ENCODE measurements around the gene GPR137.

The GPR137 gene

GRCh38 chr11:64287676-64288352, 2.2 kb downstream of the GPR137 start:
- DNase-seq: no peak

DNA sequence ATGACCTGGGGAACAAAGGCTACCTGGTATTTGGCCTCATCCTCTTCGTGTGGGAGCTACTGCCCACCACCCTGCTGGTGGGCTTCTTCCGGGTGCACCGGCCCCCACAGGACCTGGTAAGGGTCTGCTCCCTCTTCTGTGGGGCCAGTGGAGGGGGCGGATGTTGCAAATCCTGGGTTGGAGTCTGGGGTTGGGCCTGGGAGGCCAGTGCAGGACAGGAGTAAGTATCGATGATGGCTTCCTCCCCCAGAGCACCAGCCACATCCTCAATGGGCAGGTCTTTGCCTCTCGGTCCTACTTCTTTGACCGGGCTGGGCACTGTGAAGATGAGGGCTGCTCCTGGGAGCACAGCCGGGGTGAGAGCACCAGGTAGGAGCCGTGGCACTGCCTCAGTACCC, 2.7 kb downstream of the GPR137 start:
- no peak for DNase-seq

- no peak for DNase-seq
Observed at GRCh38 chr11:64289002-64289564, 3.4 kb downstream of the GPR137 start.

DNA sequence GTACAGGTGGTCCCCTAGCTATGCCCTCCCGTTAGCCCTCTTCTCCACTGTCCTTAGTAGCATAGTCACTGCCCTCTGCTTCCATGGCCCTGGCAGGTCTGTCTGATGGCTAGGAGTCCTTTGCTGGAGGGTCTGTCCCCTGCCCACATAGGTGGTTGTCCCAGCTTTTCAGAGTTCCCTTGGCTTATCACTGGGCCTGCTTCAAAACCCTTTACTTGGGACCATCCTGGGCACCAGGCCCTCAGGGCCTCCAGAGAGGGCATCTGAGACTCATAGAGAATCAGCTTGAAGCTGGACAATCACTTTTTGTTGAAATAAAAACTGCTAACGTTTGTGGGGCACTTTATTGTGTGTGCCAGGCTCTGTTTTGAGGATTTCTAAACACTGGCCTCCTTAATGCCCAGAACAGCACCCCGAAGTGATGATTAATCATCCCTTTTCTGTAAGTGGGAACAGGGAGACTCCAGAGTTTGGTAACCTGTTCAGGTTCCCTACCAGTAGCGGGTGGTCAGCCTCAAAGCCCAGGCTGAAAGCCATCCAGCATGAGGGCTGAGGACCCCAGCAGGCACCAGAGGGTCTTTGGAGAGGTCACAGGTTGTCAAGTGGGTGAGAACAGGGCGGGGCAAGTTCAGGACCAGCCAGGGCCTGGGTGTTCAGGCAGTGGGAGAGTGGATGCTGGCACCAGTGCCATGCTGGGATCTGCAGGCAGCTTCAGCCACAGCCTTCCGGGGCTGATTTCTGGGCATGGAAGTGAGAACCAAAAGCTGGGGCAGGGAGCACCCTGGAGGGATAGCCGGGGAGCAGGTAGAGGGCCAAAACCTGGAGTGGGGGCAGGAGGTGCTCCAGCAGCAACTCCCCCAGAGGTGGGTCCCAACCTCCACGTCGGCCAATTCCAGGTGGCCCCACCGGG, 5.0 kb downstream of the GPR137 start:
- no peak for DNase-seq

GRCh38 chr11:64291262-64291751, 5.7 kb downstream of the GPR137 start, which contains the start of gene KCNK4:
KCNK4 (plus strand) TSS chr11:64291302; CDS start chr11:64293019, 1,717 bp downstream.
- DNase-seq: no peak

DNA sequence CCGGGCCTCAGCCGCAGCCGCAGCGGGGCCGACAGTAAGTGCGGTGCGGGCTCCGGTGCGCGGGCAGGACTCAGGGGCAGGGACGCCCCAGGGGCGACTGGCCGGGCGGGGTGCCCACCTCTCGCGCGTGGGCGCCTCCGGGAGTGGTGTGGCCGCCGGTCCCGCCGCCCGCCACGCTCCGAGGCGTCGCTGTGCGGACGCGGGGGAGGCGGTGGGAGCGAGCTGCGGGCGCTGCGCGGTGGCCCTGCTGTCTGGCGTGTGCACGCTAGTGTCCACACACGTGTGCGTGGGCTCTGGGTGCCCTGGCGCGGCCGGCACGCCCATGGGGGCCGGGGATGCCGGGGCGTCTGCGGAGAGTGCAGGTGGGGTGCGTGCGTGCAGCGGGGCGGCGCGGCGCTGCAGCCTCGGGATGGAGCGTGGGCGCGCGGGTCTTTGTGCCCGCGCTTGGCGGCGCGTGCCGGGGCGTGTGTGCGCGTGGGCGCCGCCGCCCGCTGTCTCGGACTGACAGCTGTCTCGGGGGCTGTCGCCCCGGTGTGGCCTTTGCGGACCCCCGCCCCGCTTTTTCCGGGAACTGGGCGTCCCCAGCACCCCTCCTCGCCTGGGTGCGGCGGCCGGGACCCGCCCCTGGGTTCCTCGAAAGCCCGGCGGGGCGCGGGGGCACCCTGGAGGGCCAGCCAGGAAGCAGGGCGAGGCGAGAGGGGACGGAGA, 6.3 kb downstream of the GPR137 start:
- no peak for DNase-seq

DNA sequence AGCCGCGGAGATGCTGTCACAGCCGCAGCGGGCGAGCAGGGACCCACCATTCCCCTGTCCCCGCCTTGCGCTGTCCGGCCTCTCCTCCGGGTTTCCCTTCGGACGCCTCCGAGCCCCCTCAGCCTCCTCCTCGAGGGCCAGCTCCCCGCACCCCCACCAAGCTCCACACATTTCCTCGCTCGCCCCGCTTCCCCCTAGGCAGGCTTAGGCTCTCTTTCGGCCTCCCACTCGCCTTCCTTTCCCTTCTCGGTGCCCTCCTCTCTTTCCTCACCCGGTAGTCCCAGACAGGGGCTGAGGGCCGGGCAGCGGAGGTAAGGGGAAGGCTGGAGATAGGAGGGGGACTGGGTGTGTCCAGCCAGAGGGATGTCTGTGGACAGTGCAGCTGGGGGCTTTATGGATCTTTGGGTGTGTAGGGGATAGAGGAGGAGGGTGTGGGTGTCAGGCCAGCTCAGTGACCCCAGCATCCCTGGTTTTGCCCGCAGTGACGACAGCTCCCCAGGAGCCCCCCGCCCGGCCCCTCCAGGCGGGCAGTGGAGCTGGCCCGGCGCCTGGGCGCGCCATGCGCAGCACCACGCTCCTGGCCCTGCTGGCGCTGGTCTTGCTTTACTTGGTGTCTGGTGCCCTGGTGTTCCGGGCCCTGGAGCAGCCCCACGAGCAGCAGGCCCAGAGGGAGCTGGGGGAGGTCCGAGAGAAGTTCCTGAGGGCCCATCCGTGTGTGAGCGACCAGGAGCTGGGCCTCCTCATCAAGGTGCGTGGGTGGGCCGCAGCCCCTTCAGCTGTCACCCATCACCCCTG, 7.0 kb downstream of the GPR137 start:
- DNase-seq: no peak

DNA sequence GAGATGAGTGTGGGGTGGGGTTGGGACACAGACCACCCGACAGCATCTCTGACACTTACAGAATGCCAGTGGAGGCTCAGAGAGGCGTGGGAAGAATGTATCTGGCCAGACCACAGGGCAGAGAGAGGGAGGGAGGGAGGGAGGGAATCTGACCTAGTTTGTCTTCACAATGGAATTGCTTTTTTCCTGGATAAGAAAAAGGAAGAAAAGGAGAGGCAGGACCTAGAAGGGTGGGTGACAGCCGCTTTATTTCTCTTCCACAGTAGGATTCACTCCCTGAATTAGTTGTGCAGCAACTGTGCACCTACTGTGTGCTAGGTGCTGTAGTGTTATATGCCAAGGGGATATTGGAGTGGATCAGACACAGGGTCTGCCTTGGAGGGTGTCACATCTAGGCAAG, 9.1 kb downstream of the GPR137 start:
- DNase-seq: no peak

- no peak for DNase-seq
Observed at GRCh38 chr11:64295760-64296159, 10.1 kb downstream of the GPR137 start.

DNA sequence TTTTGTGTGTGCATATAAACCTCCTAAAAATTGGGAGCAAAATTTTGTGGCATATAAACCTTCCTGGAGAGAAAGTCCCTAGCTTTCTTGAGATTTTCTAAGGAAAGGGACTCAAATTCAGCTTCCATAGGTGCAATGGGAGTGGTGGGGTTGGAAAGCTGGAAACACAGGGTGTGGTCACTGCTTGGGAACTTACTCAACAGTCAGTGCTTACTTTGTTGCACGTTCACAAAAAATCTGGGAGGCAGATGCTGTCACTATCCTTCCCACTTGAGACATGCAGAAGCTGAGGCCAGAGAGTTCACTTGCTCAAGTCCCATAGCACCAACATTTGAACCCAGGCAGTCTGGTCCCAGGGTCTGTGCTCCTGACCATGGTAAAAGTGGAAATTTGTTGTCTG, 10.6 kb downstream of the GPR137 start:
- DNase-seq: no peak

DNA sequence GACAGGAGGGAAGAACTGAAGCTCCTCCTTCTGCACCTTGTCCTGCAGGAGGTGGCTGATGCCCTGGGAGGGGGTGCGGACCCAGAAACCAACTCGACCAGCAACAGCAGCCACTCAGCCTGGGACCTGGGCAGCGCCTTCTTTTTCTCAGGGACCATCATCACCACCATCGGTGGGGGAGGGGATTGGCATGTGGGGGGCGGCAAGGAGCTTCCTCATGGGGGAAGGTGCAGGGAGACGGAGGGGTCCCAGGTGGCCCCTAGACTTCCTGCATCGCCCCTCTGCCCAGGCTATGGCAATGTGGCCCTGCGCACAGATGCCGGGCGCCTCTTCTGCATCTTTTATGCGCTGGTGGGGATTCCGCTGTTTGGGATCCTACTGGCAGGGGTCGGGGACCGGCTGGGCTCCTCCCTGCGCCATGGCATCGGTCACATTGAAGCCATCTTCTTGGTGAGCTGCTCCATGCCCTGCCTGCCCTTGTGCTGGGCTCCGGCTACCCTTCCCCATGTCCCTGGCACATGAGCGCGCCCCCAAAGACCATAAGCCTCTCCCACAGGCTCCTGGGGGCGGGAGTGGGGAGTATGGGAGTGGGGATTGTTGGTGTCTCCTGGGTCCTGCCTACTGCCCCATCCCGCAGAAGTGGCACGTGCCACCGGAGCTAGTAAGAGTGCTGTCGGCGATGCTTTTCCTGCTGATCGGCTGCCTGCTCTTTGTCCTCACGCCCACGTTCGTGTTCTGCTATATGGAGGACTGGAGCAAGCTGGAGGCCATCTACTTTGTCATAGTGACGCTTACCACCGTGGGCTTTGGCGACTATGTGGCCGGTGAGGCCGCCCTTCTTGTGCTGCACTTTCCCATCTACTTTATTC, 11.4 kb downstream of the GPR137 start:
- no peak for DNase-seq

DNA sequence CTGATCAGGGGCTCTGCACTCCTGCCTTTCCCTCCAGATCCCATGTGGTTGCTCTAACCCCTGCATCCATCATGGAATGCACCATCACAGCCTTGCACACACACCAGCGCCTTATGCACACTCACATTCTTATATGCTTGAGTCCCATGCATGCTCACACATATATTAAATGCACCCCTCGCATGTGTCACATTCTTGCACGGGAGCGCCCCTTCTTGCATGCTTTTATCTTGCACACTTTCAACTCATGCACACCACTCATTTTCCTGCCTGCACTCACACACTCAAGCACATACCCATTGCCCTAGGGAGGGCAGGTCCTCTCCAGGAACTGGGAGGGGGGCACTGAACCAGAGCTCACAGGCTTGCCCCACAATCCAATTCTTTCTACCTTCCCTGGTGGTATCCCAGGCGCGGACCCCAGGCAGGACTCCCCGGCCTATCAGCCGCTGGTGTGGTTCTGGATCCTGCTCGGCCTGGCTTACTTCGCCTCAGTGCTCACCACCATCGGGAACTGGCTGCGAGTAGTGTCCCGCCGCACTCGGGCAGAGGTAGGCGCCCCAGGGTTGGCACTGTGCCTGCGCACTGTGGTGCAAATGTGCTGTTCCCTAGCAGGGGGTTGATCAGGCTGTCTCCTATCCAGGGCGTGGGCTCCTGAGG, 12.2 kb downstream of the GPR137 start:
- DNase-seq: no peak

DNA sequence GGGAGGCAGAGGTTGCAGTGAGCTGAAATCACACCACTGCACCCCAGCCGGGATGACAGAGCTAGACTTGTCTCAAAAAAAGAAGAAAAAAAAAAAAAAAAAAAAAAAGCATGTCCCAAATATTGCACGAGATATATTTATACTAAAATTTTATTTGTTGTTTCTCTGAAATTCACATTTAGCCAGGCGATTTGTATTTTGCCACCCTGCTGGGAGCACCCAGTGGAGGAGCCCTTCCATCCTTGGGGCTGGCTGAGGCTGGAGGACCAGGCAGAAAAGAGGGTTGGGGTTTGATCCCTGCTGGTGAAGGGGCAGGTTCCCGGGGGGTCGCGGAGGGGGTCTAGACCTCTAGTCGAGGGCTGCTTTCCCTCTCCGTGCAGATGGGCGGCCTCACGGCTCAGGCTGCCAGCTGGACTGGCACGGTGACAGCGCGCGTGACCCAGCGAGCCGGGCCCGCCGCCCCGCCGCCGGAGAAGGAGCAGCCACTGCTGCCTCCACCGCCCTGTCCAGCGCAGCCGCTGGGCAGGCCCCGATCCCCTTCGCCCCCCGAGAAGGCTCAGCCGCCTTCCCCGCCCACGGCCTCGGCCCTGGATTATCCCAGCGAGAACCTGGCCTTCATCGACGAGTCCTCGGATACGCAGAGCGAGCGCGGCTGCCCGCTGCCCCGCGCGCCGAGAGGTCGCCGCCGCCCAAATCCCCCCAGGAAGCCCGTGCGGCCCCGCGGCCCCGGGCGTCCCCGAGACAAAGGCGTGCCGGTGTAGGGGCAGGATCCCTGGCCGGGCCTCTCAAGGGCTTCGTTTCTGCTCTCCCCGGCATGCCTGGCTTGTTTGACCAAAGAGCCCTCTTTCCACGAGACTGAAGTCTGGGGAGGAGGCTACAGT, 13.6 kb downstream of the GPR137 start:
- no peak for DNase-seq

DNA sequence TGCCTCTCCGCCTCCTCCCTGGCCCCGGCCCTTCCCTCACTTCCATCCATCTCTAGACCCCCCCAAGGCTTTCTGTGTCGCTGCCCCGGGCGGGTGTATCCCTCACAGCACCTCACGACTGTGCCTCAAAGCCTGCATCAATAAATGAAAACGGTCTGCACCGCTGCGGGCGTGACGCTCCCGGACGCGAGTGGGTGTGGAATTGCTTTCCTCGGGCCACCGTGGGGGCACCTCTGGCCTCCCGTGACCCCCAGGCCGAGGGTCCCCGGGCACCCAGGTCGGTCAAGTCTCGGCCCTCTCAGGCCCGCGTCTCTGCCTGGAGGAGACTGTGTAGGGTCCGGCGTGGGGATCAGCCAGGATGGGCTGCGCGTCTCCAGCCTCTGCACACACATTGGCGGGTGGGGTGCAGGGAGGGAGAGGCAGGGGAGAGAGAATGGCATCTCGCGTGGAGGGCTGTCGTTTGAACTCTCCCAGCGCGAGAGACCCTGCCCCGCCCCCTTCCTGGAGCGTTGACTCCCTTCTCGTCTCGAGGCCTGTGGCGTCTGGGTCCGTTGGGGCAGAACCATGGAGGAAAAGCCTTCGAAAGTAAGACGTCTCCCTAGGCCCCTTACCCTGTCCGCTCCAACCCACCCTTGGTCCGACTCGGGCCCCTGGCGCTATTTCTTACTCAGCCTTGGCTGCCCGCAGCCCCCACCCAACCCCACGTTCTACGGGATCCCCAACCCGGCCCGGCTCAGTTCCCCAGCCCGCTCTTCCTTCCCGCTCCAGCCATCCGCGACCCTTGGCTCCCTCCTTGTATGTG, 14.4 kb downstream of the GPR137 start, which contains the start of gene CATSPERZ:
TSS of gene CATSPERZ (plus strand) at position 512 of the 802 bp plus-strand sequence. CDS start at position 565, 53 bp downstream.
- DNase-seq: no peak

- DNase-seq: no peak
Observed at GRCh38 chr11:64303109-64304031, 17.7 kb downstream of the GPR137 start.

GRCh38 chr11:64304032-64304315, 18.3 kb downstream of the GPR137 start:
- no peak for DNase-seq

DNA sequence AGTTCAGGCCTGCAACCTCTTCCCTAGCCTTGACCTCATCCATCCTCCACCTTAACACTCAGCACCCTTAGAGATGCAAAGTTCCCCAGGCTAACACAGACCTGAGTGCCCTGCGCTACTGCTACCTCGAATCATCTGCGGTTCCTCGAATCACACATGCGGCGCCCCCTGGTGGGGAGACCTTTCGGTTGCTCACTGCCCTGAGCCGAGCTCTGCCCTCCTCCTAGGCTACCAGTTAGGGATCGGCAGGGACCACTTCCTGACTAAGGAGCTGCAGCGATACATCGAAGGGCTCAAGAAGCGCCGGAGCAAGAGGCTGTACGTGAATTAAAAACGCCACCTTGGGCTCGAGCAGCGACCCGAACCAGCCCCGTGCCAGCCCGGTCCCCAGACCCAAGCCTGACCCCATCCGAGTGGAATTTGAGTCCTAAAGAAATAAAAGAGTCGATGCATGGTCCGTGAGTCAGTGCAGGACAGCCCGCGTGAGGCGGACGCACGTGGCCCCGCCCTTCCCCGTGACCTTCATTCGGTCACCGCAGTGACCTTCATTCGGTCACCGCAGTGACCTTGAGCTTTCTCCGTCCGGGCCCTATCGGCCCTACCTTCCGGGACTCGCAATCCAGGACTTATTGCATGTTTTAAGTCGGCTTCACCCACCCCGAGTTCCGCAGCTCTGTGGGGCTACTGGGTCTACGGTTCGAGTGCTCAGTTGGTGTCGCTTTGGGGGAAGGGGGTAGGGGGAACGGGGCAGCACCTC, 18.8 kb downstream of the GPR137 start:
- DNase-seq: peak; percentile 90

Measured in T1000 (cell line).